Adrenal gland (tissue), 5 donors: ENCODE data around the gene SHROOM4.

Experiments
- CTCF ChIP-seq, 6 experiments: fragments of 450-650 bp in 4 of 6; fragments of 200-600 bp in 2 of 6; sonication (generic) in 1 of 6; IDR thresholded peaks; 1 replicate in 5 of 6; 2 replicates in 1 of 6; pipeline versions ENCODE4 v1.5.1 to v1.8.0; 2016 to 2021; ENCODE audit warnings: antibody characterized with exemption in 6 of 6, mild to moderate bottlenecking in 2 of 6, moderate library complexity in 1 of 6
- POLR2A ChIP-seq, 2 donors: fragments of 450-650 bp; IDR thresholded peaks; one replicate each; pipeline ENCODE4 v1.6.1; 2017; ENCODE audit warnings: antibody characterized with exemption in 2 of 2, mild to moderate bottlenecking in 2 of 2, moderate library complexity in 1 of 2
- donor health status: DM: no; HTN: no; CAD: no.

GRCh38 chrX:50838820-50839600 lies 25.0 kb upstream of the SHROOM4 start:
- TF ChIP-seq CTCF (IDR thresholded peaks at IDR 0.05) (no peak), POLR2A (IDR thresholded peaks at IDR 0.05) (no peak)
